MM.1S (cell line): ENCODE results near the gene LNX1.

Experiments used
- CTCF ChIP-seq: fragments of 300-600 bp; sonication (generic); IDR thresholded peaks from 2 replicates; pipeline ENCODE4 v1.5.1; 2016; ENCODE audit warnings: antibody characterized with exemption, low read length, mixed read lengths
- EZH2 ChIP-seq: fragments of 300-600 bp; sonication (generic); optimal IDR thresholded peaks from 2 replicates; pipeline ENCODE3; 2017; ENCODE audit warnings: low read depth, mild to moderate bottlenecking, antibody characterized with exemption, low read length, mixed read lengths
- EZH2phosphoT487 ChIP-seq: fragments of 300-600 bp; sonication (generic); IDR thresholded peaks from 2 replicates; pipeline ENCODE4 v1.6.1; 2018; ENCODE audit warnings: antibody characterized with exemption, low read length

- TF ChIP-seq CTCF, result no peak
- no peak for TF ChIP-seq EZH2
- TF ChIP-seq EZH2phosphoT487, result no peak
Measured at GRCh38 chr4:53527930-53528329, 63.4 kb downstream of the LNX1 start.
